KOPT-K1 (cell line): ENCODE data around the gene LGALS4.
"Not testable (repeated sequence)": the region's sequence is repeated elsewhere in the genome, so short reads cannot be mapped to it uniquely, and the experiment has no call there.

Experiments
- H3K27ac ChIP-seq: fragments of 200-600 bp; sonication (generic); 2 replicates; pipeline ENCODE4 v1.5.1; 2016; ENCODE audit warnings: antibody characterized with exemption, mild to moderate bottlenecking, low read depth, low read length; ENCODE audit not compliant: poor library complexity, severe bottlenecking
- H3K36me3 ChIP-seq: fragments of 200-600 bp; sonication (generic); 2 replicates; pipeline ENCODE4 v1.5.1; 2017; ENCODE audit warnings: antibody characterized with exemption, mild to moderate bottlenecking, low read length, moderate library complexity; ENCODE audit not compliant: insufficient read depth
- H3K9me3 ChIP-seq: fragments of 200-600 bp; sonication (generic); 2 replicates; pipeline ENCODE4 v1.5.1; 2017; ENCODE audit warnings: antibody characterized with exemption, low read length, mild to moderate bottlenecking; ENCODE audit not compliant: insufficient read depth, poor library complexity, severe bottlenecking

The LGALS4 gene

GRCh38 chr19:38837656-38838121, 24.9 kb upstream of the LGALS4 start:
- Histone ChIP-seq H3K36me3 (peaks cover 75% of the 10 kb centered on the region), H3K27ac (no peak overlapping the region), H3K9me3 (no peaks in the 10 kb centered on the region)

GRCh38 chr19:38836983-38837626, 24.4 kb upstream of the LGALS4 start:
- no peaks in the 10 kb centered on the region for H3K9me3 ChIP-seq
- peaks cover 70% of the 10 kb centered on the region for H3K36me3 ChIP-seq
- no peak overlapping the region for H3K27ac ChIP-seq

DNA sequence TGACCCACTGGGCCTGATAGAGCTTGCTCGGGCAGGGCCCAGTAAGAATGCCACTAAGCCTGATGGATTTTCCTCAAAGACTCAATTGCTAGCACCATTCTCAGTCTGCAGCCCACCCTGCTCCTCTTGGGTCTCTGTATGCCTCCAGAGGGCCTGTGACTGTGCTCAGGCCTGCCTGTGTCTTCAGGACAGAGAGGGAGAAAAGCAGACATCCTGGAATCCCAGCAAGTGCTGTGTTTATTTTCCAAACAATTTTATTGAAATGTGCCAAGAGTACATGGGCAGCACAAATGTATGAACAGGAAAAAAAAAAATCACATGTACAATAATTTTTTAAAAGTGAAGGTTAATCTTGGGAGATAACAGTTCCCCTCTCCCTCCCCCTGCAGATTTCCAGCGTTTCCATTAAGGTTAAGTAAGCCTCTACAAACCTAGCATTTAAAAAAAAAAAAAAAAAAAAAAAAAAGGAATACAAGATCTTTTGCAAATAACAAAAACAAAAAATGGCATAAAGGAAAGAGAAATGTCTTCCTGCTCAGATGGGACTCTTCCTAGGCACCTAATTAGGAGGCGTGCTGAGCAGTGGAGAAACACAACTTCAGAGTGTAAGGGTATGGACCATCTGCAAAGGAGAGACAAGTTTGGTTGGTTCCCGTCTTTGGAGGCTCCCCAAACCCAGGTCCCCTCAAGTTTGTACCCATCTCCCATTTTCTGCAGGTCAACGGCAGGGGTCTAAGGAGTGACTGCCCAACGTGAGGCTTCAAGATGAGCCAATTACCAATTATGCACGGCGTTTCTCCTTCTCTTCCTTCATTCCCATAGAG, 23.6 kb upstream of the LGALS4 start:
- Histone ChIP-seq H3K27ac (no peak overlapping the region), H3K36me3 (peaks cover 62% of the 10 kb centered on the region), H3K9me3 (no peaks in the 10 kb centered on the region)

DNA sequence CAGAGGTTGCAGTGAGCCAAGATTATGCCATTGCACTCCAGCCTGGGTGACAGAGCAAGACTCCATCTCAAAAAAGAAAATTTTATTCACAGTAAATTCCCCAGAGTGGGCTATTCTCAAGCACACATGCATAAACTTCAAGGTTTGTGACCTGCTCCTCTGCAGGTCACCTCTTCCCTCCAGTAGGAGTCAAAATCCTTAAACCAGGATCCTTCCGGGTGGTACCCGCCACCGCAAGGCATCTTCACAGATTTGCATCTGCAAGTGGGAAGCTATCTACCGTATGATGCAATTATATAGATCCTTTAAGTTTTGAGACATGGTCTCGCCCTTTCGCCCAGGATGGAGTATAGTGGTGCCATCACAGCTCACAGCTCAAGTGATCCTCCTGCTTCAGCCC, 21.8 kb upstream of the LGALS4 start:
- H3K36me3 ChIP-seq = peaks cover 51% of the 10 kb centered on the region
- no peaks in the 10 kb centered on the region for H3K9me3 ChIP-seq
- no peak overlapping the region for H3K27ac ChIP-seq

- H3K9me3 ChIP-seq = no peaks in the 10 kb centered on the region
- peaks cover 49% of the 10 kb centered on the region for H3K36me3 ChIP-seq
- H3K27ac ChIP-seq = no peak overlapping the region
Observed at GRCh38 chr19:38834104-38834490, 21.4 kb upstream of the LGALS4 start.

DNA sequence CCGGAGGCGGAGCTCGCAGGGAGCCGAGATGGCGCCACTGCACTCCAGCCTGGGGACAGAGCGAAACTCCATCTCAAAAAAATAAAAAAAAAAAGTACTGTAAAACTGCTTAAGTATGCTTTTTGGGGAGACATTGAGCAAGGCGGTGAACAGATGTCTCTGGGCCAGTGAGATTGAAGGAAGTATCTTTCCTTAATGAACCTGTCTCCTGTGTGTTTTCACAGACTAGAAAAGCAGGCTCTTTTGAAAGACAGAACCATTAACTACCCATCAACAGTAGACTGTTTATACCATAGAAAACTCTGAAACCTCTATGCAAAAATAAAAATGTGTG, 20.3 kb upstream of the LGALS4 start:
- H3K36me3 ChIP-seq = peaks cover 42% of the 10 kb centered on the region
- H3K9me3 ChIP-seq = no peaks in the 10 kb centered on the region
- no peak overlapping the region for H3K27ac ChIP-seq

GRCh38 chr19:38831142-38831605, 18.4 kb upstream of the LGALS4 start:
- Histone ChIP-seq H3K9me3 (no peaks in the 10 kb centered on the region), H3K27ac (peak overlapping the region; percentile 80), H3K36me3 (peaks cover 34% of the 10 kb centered on the region)

DNA sequence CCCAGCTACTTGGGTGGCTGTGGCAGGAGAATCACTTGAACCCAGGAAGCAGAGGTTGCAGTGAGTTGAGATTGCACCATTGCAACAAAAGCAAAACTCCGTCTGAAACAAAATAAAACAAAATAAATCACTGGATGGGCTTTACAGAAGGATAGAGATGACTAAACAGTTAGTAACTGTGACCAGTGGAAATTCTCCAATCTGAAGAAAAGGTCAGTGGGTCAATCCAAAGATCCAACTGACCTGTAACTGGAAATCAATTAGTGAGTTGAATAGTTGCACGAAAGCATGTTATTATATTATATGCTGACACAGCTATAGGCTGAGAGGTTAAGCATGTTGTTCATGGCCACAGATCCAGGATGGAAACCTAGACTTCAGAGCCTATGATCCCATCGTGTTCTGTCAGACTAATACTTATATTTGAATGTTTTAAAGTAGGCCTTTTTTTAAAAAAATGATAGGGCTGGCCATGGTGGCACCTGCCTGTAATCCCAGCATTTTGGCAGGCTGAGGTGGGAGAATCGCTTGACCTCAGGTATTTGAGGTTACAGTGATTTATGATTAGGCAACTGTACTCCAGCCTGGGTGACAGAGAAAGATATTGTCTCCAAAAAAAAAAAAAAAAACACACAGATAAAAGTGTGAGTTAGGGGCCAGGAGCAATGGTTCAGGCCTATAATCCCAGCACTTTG, 17.4 kb upstream of the LGALS4 start:
- Histone ChIP-seq H3K9me3 (no peaks in the 10 kb centered on the region), H3K27ac (no peak overlapping the region), H3K36me3 (peaks cover 24% of the 10 kb centered on the region)

DNA sequence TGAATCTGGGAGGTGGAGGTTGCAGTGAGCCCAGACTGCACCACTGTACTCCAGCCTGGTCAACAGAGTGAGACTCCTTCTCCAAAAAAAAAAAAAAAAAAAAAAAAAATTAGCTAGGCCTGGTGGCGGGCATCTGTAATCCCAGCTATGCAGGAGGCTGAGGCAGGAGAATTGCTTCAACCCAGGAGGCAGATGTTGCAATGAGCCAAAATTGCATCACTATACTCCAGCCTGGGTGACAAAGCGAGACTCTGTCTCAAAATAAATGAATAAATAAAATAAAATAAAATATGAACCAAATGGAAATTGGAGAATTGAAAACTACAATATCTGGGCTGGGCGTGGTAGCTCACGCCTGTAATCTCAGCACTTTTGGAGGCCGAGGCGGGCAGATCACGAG, 16.5 kb upstream of the LGALS4 start:
- peaks cover 24% of the 10 kb centered on the region for H3K36me3 ChIP-seq
- not testable (repeated sequence) for H3K9me3 ChIP-seq, H3K27ac ChIP-seq

- Histone ChIP-seq H3K9me3 (no peaks in the 10 kb centered on the region), H3K27ac (no peak overlapping the region), H3K36me3 (peaks cover 34% of the 10 kb centered on the region)
Observed at GRCh38 chr19:38826856-38827551, 14.3 kb upstream of the LGALS4 start.

GRCh38 chr19:38825936-38826335, 13.2 kb upstream of the LGALS4 start:
- H3K27ac ChIP-seq = not testable (repeated sequence)

GRCh38 chr19:38821230-38821825, 8.6 kb upstream of the LGALS4 start:
- not testable (repeated sequence) for H3K9me3 ChIP-seq, H3K27ac ChIP-seq
- H3K36me3 ChIP-seq = peaks cover 24% of the 10 kb centered on the region

More at GRCh38 chr19:38825936-38826335, 13.2 kb upstream of the LGALS4 start:
- not testable (repeated sequence) for H3K9me3 ChIP-seq
- H3K36me3 ChIP-seq = peaks cover 34% of the 10 kb centered on the region

GRCh38 chr19:38819231-38819920, 6.6 kb upstream of the LGALS4 start:
- peaks cover 37% of the 10 kb centered on the region for H3K36me3 ChIP-seq
- H3K9me3 ChIP-seq = no peaks in the 10 kb centered on the region
- no peak overlapping the region for H3K27ac ChIP-seq

- no peak overlapping the region for H3K27ac ChIP-seq
- H3K36me3 ChIP-seq = peaks cover 28% of the 10 kb centered on the region
- no peaks in the 10 kb centered on the region for H3K9me3 ChIP-seq
Observed at GRCh38 chr19:38817081-38817480, 4.3 kb upstream of the LGALS4 start.
